Immature natural killer cell (primary cell): ENCODE measurements around the gene PSTPIP2. TPM values are rescaled to one million over a fixed set of nuclear protein-coding genes. Genes with fewer than 3 reads are reported as not detected.

Experiments
- DNase-seq, 3 donors: peaks; one replicate each; pipeline ENCODE4 v3.0.0; 2022; ENCODE audit warnings: mixed read lengths in 1 of 3
- H3K27ac Mint-ChIP-seq, 6 donors: one replicate each; pipeline ENCODE4 v1.8.0; 2020; ENCODE audit warnings: mixed read lengths in 6 of 6, mild to moderate bottlenecking in 5 of 6, inconsistent platforms in 4 of 6, moderate library complexity in 3 of 6
- H3K27me3 Mint-ChIP-seq, 3 donors: one replicate each; pipeline ENCODE4 v1.8.0; 2020 to 2021; ENCODE audit warnings: low read depth in 3 of 3, mild to moderate bottlenecking in 3 of 3, mixed read lengths in 3 of 3, moderate library complexity in 3 of 3, inconsistent platforms in 1 of 3
- H3K36me3 Mint-ChIP-seq, 3 donors: one replicate each; pipeline ENCODE4 v1.8.0; 2020; ENCODE audit warnings: mixed read lengths in 3 of 3, inconsistent platforms in 2 of 3, mild to moderate bottlenecking in 2 of 3
- H3K4me1 Mint-ChIP-seq, 2 donors: one replicate each; pipeline ENCODE4 v1.8.0; 2020; ENCODE audit warnings: inconsistent platforms in 2 of 2, mild to moderate bottlenecking in 2 of 2, mixed read lengths in 2 of 2, moderate library complexity in 1 of 2
- H3K4me3 Mint-ChIP-seq, 5 donors: one replicate each; pipeline ENCODE4 v1.8.0; 2020; ENCODE audit warnings: mild to moderate bottlenecking in 5 of 5, mixed read lengths in 5 of 5, inconsistent platforms in 3 of 5, moderate library complexity in 3 of 5
- H3K9me3 Mint-ChIP-seq, 6 donors: one replicate each; pipeline ENCODE4 v1.8.0; 2020; ENCODE audit warnings: mild to moderate bottlenecking in 6 of 6, mixed read lengths in 6 of 6, inconsistent platforms in 4 of 6, moderate library complexity in 3 of 6
- polyA plus RNA-seq, 3 donors: library from polyadenylated mRNA; unstranded; fragments of 300-500 nt; fragmentation: Illumina TruSeq; gene quantifications; one replicate each; pipeline ENCODE4 v1.2.3, GENCODE V29; 2021

The PSTPIP2 gene
- polyA plus RNA-seq, 3 donors from 2014 or later = 27.7 to 37.7 (median 31.6) TPM

GRCh38 chr18:46040033-46040746 lies 31.9 kb downstream of the PSTPIP2 start:
- peaks cover 43 to 45% of the 10 kb centered on the region in 2 donors for H3K4me1 Mint-ChIP-seq
- no peak overlapping the region for H3K4me3 Mint-ChIP-seq
- DNase-seq = no peak
- peaks cover 11 to 18% (median 12%) of the 10 kb centered on the region in 3 donors for H3K36me3 Mint-ChIP-seq
- H3K27ac Mint-ChIP-seq = peak overlapping the region in 4 of 6 donors; percentile 51 to 76 (median 70)
- H3K9me3 Mint-ChIP-seq = no peaks in the 10 kb centered on the region
- peaks cover 0 to 4% (median 2%) of the 10 kb centered on the region in 3 donors for H3K27me3 Mint-ChIP-seq

- Mint-ChIP-seq H3K4me1 (peaks cover 28 to 29% of the 10 kb centered on the region in 2 donors), H3K36me3 (peaks cover 11 to 20% (median 18%) of the 10 kb centered on the region in 3 donors), H3K27me3 (peaks cover 0 to 5% (median 2%) of the 10 kb centered on the region in 3 donors), H3K27ac (peak overlapping the region in 1 of 6 donors; percentile 37), H3K9me3 (no peaks in the 10 kb centered on the region), H3K4me3 (no peak overlapping the region)
- no peak for DNase-seq
Observed at GRCh38 chr18:46037512-46038305, 34.4 kb downstream of the PSTPIP2 start.

- Mint-ChIP-seq H3K27me3 (peaks cover 0 to 5% (median 2%) of the 10 kb centered on the region in 3 donors), H3K9me3 (no peaks in the 10 kb centered on the region), H3K4me1 (peaks cover 17 to 23% of the 10 kb centered on the region in 2 donors), H3K27ac (peak overlapping the region in 1 of 6 donors; percentile 75), H3K36me3 (peaks cover 11 to 26% (median 25%) of the 10 kb centered on the region in 3 donors), H3K4me3 (no peak overlapping the region)
- DNase-seq = no peak
Observed at GRCh38 chr18:46035696-46036680, 36.1 kb downstream of the PSTPIP2 start.

GRCh38 chr18:46034230-46034629 lies 37.8 kb downstream of the PSTPIP2 start:
- Mint-ChIP-seq H3K27ac (no peak overlapping the region), H3K36me3 (peaks cover 5 to 21% (median 19%) of the 10 kb centered on the region in 3 donors), H3K9me3 (no peaks in the 10 kb centered on the region), H3K4me1 (peaks cover 4 to 8% of the 10 kb centered on the region in 2 donors), H3K4me3 (no peak overlapping the region), H3K27me3 (peaks cover 0 to 5% (median 2%) of the 10 kb centered on the region in 3 donors)
- no peak for DNase-seq

- Mint-ChIP-seq H3K4me3 (no peak overlapping the region), H3K4me1 (peaks cover 13 to 19% of the 10 kb centered on the region in 2 donors), H3K9me3 (no peaks in the 10 kb centered on the region), H3K27ac (no peak overlapping the region), H3K36me3 (peaks cover 0 to 12% (median 12%) of the 10 kb centered on the region in 3 donors), H3K27me3 (peaks cover 4 to 15% (median 6%) of the 10 kb centered on the region in 3 donors)
- no peak for DNase-seq
Observed at GRCh38 chr18:46031741-46032140, 40.3 kb downstream of the PSTPIP2 start.

- Mint-ChIP-seq H3K9me3 (no peaks in the 10 kb centered on the region), H3K4me1 (peaks cover 12 to 19% of the 10 kb centered on the region in 2 donors), H3K36me3 (peaks cover 7 to 13% (median 11%) of the 10 kb centered on the region in 3 donors), H3K4me3 (peak overlapping the region; percentile 88 to 98 (median 96)), H3K27ac (peak overlapping the region; percentile 12 to 87 (median 69)), H3K27me3 (peaks cover 3 to 14% (median 6%) of the 10 kb centered on the region in 3 donors)
- no peak for DNase-seq
Observed at GRCh38 chr18:46028536-46028891, 43.5 kb downstream of the PSTPIP2 start.

GRCh38 chr18:46019936-46020335 lies 52.1 kb downstream of the PSTPIP2 start:
- H3K36me3 Mint-ChIP-seq = peaks cover 15 to 24% (median 23%) of the 10 kb centered on the region in 3 donors
- no peak overlapping the region for H3K27ac Mint-ChIP-seq
- peaks cover 0 to 2% of the 10 kb centered on the region in 2 donors for H3K4me1 Mint-ChIP-seq
- H3K9me3 Mint-ChIP-seq = no peaks in the 10 kb centered on the region
- peaks cover 0 to 1% (median 0%) of the 10 kb centered on the region in 3 donors for H3K27me3 Mint-ChIP-seq
- DNase-seq = no peak
- no peak overlapping the region for H3K4me3 Mint-ChIP-seq

- H3K4me1 Mint-ChIP-seq = peaks cover 14 to 19% of the 10 kb centered on the region in 2 donors
- peaks cover 28 to 48% (median 41%) of the 10 kb centered on the region in 3 donors for H3K36me3 Mint-ChIP-seq
- H3K4me3 Mint-ChIP-seq = no peak overlapping the region
- peak in 1 of 3 donors; percentile 2 for DNase-seq
- peak overlapping the region in 2 of 6 donors; percentile 10 to 19 for H3K27ac Mint-ChIP-seq
- H3K9me3 Mint-ChIP-seq = no peaks in the 10 kb centered on the region
- peaks cover 0 to 1% (median 0%) of the 10 kb centered on the region in 3 donors for H3K27me3 Mint-ChIP-seq
Observed at GRCh38 chr18:46013484-46014189, 58.4 kb downstream of the PSTPIP2 start.

- peaks cover 34 to 43% (median 41%) of the 10 kb centered on the region in 3 donors for H3K36me3 Mint-ChIP-seq
- H3K27ac Mint-ChIP-seq = no peak overlapping the region
- no peaks in the 10 kb centered on the region for H3K27me3 Mint-ChIP-seq
- no peak overlapping the region for H3K4me3 Mint-ChIP-seq
- peaks cover 14 to 19% of the 10 kb centered on the region in 2 donors for H3K4me1 Mint-ChIP-seq
- H3K9me3 Mint-ChIP-seq = no peaks in the 10 kb centered on the region
- DNase-seq = no peak
Observed at GRCh38 chr18:46010676-46011075, 61.4 kb downstream of the PSTPIP2 start.

GRCh38 chr18:46010050-46010449 lies 62.0 kb downstream of the PSTPIP2 start:
- Mint-ChIP-seq H3K9me3 (no peaks in the 10 kb centered on the region), H3K27ac (no peak overlapping the region), H3K4me3 (no peak overlapping the region), H3K36me3 (peaks cover 32 to 41% (median 40%) of the 10 kb centered on the region in 3 donors), H3K4me1 (peaks cover 14 to 19% of the 10 kb centered on the region in 2 donors), H3K27me3 (no peaks in the 10 kb centered on the region)
- no peak for DNase-seq

- DNase-seq = no peak
- H3K4me3 Mint-ChIP-seq = no peak overlapping the region
- peaks cover 14 to 19% of the 10 kb centered on the region in 2 donors for H3K4me1 Mint-ChIP-seq
- no peaks in the 10 kb centered on the region for H3K9me3 Mint-ChIP-seq
- H3K27me3 Mint-ChIP-seq = no peaks in the 10 kb centered on the region
- peak overlapping the region in 1 of 6 donors; percentile 28 for H3K27ac Mint-ChIP-seq
- peaks cover 27 to 42% (median 42%) of the 10 kb centered on the region in 3 donors for H3K36me3 Mint-ChIP-seq
Observed at GRCh38 chr18:46009125-46009840, 62.8 kb downstream of the PSTPIP2 start.

GRCh38 chr18:46008531-46008930 lies 63.5 kb downstream of the PSTPIP2 start:
- no peak overlapping the region for H3K4me3 Mint-ChIP-seq
- no peak for DNase-seq
- peaks cover 11 to 16% of the 10 kb centered on the region in 2 donors for H3K4me1 Mint-ChIP-seq
- H3K36me3 Mint-ChIP-seq = peaks cover 27 to 42% (median 42%) of the 10 kb centered on the region in 3 donors
- H3K27ac Mint-ChIP-seq = peak overlapping the region in 1 of 6 donors; percentile 59
- H3K27me3 Mint-ChIP-seq = no peaks in the 10 kb centered on the region
- H3K9me3 Mint-ChIP-seq = no peaks in the 10 kb centered on the region
